Activated T-cell treated with anti-CD3 and anti-CD28 coated beads, Interleukin-2, amount 50 U/mL, for 4 hours (primary cell): Measurements from ENCODE around the gene MRGPRG. TPM values are rescaled to one million over a fixed set of nuclear protein-coding genes. Genes with fewer than 3 reads are reported as not detected.

Experiments
- ATAC-seq, 2 donors: fragments of 200-7000 bp; cut with Tn5 transposase; one replicate each; pipeline ENCODE4 v1.10.0; 2021
- DNase-seq: peaks from one replicate; pipeline ENCODE4 v3.0.0-alpha.2; 2020
- H3K27me3 Mint-ChIP-seq: one replicate; pipeline ENCODE4 v1.8.0; 2021; ENCODE audit warnings: low read depth, mixed read lengths
- H3K36me3 Mint-ChIP-seq: one replicate; pipeline ENCODE4 v1.8.0; 2022; ENCODE audit warnings: mixed read lengths; ENCODE audit not compliant: insufficient read depth
- H3K4me1 Mint-ChIP-seq: one replicate; pipeline ENCODE4 v1.8.0; 2021; ENCODE audit warnings: low read depth, mixed read lengths
- H3K4me3 Mint-ChIP-seq: one replicate; pipeline ENCODE4 v1.8.0; 2021; ENCODE audit warnings: mild to moderate bottlenecking, moderate library complexity, mixed read lengths
- H3K9me3 Mint-ChIP-seq: one replicate; pipeline ENCODE4 v1.8.0; 2021; ENCODE audit warnings: mixed read lengths
- total RNA-seq, 3 donors: library from RNA; stranded (reverse); gene quantifications; one replicate each; pipeline ENCODE4 v1.2.1, GENCODE V29; 2021

MRGPRG gene
- total RNA-seq, 3 donors from 2014 or later: not detected

DNA sequence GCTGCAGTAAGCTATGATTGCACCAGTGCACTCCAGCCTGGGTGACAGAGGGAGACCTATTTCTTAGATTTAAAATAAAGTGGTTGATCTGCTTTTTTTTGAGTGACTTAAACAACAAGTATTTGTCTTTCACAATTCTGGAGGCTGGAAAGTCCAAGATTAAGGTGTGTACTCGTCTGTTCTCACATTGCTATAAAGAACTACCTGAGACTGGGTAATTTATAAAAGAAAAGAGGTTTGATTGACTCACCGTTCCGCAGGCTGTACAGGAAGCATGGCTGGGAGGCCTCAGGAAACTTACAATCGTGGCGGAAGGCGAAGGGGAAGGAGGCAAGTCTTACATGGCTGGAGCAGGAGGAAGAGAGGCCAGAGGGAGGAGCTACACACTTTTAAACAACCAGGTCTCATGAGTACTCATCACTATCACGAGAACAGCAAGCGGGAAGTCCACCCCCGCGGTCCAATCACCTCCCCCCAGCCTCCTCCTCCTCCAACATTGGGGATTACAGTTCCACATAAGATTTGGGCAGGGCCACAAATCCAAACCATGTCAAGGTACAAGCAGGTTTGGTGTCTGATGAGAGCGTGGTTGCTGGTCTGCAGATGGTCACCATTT, 33.8 kb downstream of the MRGPRG start:
- no peaks in the 10 kb centered on the region for H3K4me1 Mint-ChIP-seq
- H3K36me3 Mint-ChIP-seq: no peaks in the 10 kb centered on the region
- DNase-seq (no peak), ATAC-seq (no peak)
- peaks cover 2% of the 10 kb centered on the region for H3K27me3 Mint-ChIP-seq
- H3K4me3 Mint-ChIP-seq: no peak overlapping the region
- peaks cover under 1% of the 10 kb centered on the region for H3K9me3 Mint-ChIP-seq

DNA sequence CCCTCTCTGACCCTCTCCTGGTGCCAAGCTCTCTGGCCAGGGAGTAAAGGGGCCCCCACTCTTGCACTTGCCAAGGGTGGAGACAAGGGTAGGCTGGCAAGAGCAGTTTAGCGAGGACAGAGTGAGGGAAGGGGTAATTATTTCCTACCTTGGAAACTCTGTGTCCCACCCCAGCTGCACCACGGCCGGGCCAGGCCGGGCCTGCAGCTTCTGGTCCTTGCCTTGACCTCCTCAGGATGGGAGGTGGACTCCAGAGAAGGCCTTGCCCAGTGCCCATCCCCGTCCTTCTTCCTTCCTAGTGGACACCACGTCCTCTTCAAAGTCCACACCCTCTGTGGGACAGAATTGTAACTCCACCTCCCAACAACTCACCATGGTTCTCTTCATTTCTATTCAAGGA, 35.1 kb downstream of the MRGPRG start:
- H3K36me3 Mint-ChIP-seq: no peaks in the 10 kb centered on the region

DNA sequence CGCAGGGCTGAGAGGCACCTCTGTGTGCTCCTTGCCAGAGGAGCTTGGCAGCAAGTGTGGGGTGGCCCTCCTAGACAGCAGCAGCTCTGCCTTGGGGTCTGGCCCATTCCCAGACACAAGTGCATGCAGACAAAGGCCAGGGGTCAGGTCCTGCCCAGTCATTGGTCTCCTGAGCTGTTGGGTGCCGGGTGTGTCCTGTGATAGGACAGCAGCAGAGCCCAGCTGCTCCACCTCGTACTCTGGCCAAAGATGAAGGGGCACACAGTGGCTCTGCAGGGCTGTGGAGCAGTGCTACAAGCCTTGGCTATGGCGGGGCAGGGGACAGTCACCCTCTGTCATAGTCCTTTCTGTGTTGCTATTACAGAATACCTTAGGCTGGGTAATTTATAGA, 36.2 kb downstream of the MRGPRG start:
- no peaks in the 10 kb centered on the region for H3K4me1 Mint-ChIP-seq
- no peak for ATAC-seq
- H3K4me3 Mint-ChIP-seq: no peak overlapping the region
- H3K36me3 Mint-ChIP-seq: no peaks in the 10 kb centered on the region
- DNase-seq: no peak
- peaks cover under 1% of the 10 kb centered on the region for H3K27me3 Mint-ChIP-seq
- H3K9me3 Mint-ChIP-seq: no peaks in the 10 kb centered on the region

More for the DNA sequence above, 35.1 kb downstream of the MRGPRG start:
- DNase-seq: no peak
- no peak for ATAC-seq
- no peaks in the 10 kb centered on the region for H3K4me1 Mint-ChIP-seq
- H3K27me3 Mint-ChIP-seq: peaks cover 2% of the 10 kb centered on the region
- H3K4me3 Mint-ChIP-seq: no peak overlapping the region
- no peaks in the 10 kb centered on the region for H3K9me3 Mint-ChIP-seq

- no peaks in the 10 kb centered on the region for H3K36me3 Mint-ChIP-seq
- no peak for ATAC-seq
- DNase-seq: no peak
- H3K4me3 Mint-ChIP-seq: no peak overlapping the region
- no peaks in the 10 kb centered on the region for H3K9me3 Mint-ChIP-seq
- no peaks in the 10 kb centered on the region for H3K4me1 Mint-ChIP-seq
- peaks cover under 1% of the 10 kb centered on the region for H3K27me3 Mint-ChIP-seq
Measured at GRCh38 chr11:3181725-3182461, 36.7 kb downstream of the MRGPRG start.

- H3K9me3 Mint-ChIP-seq: peaks cover 3% of the 10 kb centered on the region
- no peak for DNase-seq
- H3K4me1 Mint-ChIP-seq: no peaks in the 10 kb centered on the region
- H3K27me3 Mint-ChIP-seq: peaks cover 2% of the 10 kb centered on the region
- H3K4me3 Mint-ChIP-seq: no peak overlapping the region
- no peaks in the 10 kb centered on the region for H3K36me3 Mint-ChIP-seq
- ATAC-seq: no peak
Measured at GRCh38 chr11:3180869-3181268, 37.7 kb downstream of the MRGPRG start.

GRCh38 chr11:3178349-3178748, 40.3 kb downstream of the MRGPRG start:
- Mint-ChIP-seq H3K4me1 (no peaks in the 10 kb centered on the region), H3K9me3 (peaks cover 8% of the 10 kb centered on the region)

GRCh38 chr11:3177931-3178330, 40.7 kb downstream of the MRGPRG start:
- Mint-ChIP-seq H3K4me1 (no peaks in the 10 kb centered on the region), H3K36me3 (no peaks in the 10 kb centered on the region), H3K4me3 (no peak overlapping the region), H3K27me3 (peaks cover 6% of the 10 kb centered on the region), H3K9me3 (peaks cover 8% of the 10 kb centered on the region)
- DNase-seq (no peak), ATAC-seq (no peak)

More at GRCh38 chr11:3178349-3178748, 40.3 kb downstream of the MRGPRG start:
- H3K27me3 Mint-ChIP-seq: peaks cover 6% of the 10 kb centered on the region
- ATAC-seq (no peak), DNase-seq (no peak)
- no peaks in the 10 kb centered on the region for H3K36me3 Mint-ChIP-seq
- no peak overlapping the region for H3K4me3 Mint-ChIP-seq

GRCh38 chr11:3176487-3176886, 42.1 kb downstream of the MRGPRG start:
- ATAC-seq (no peak), DNase-seq (no peak)
- H3K27me3 Mint-ChIP-seq: peaks cover 15% of the 10 kb centered on the region
- H3K4me3 Mint-ChIP-seq: no peak overlapping the region
- H3K9me3 Mint-ChIP-seq: peaks cover 8% of the 10 kb centered on the region
- H3K36me3 Mint-ChIP-seq: no peaks in the 10 kb centered on the region
- H3K4me1 Mint-ChIP-seq: no peaks in the 10 kb centered on the region

- peaks cover 8% of the 10 kb centered on the region for H3K9me3 Mint-ChIP-seq
- H3K27me3 Mint-ChIP-seq: peaks cover 22% of the 10 kb centered on the region
- no peak for DNase-seq
- H3K4me3 Mint-ChIP-seq: no peak overlapping the region
- H3K4me1 Mint-ChIP-seq: peaks cover under 1% of the 10 kb centered on the region
- H3K36me3 Mint-ChIP-seq: no peaks in the 10 kb centered on the region
- no peak for ATAC-seq
Measured at GRCh38 chr11:3175194-3175593, 43.4 kb downstream of the MRGPRG start.

DNA sequence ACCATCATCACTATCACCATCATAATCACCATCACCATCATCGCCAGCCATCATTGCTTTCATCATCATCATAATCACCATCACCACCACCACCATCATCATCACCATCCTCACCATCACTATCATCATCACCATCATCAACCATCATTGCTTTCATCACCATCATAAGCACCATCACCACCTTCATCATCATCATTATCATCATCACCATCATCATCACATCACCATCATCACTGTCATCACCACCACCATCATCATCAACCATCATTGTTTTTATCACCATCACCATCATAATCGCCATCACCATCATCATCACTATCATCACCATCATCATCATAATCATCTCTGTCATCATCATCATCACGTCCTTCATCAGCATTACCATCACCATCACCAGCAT, 44.2 kb downstream of the MRGPRG start:
- no peak for DNase-seq
- H3K9me3 Mint-ChIP-seq: peaks cover 8% of the 10 kb centered on the region
- H3K4me1 Mint-ChIP-seq: peaks cover 6% of the 10 kb centered on the region
- H3K27me3 Mint-ChIP-seq: peaks cover 28% of the 10 kb centered on the region
- H3K4me3 Mint-ChIP-seq: no peak overlapping the region
- no peak for ATAC-seq
- H3K36me3 Mint-ChIP-seq: no peaks in the 10 kb centered on the region

GRCh38 chr11:3173795-3174194, 44.8 kb downstream of the MRGPRG start:
- Mint-ChIP-seq H3K4me1 (peaks cover 11% of the 10 kb centered on the region), H3K27me3 (peaks cover 32% of the 10 kb centered on the region), H3K9me3 (peaks cover 8% of the 10 kb centered on the region), H3K36me3 (no peaks in the 10 kb centered on the region), H3K4me3 (no peak overlapping the region)
- ATAC-seq (no peak), DNase-seq (no peak)

GRCh38 chr11:3171931-3172560, 46.6 kb downstream of the MRGPRG start:
- Mint-ChIP-seq H3K4me3 (no peak overlapping the region), H3K36me3 (no peaks in the 10 kb centered on the region), H3K4me1 (peaks cover 11% of the 10 kb centered on the region), H3K27me3 (peaks cover 46% of the 10 kb centered on the region), H3K9me3 (peaks cover 8% of the 10 kb centered on the region)
- ATAC-seq: no peak
- DNase-seq: no peak

- Mint-ChIP-seq H3K36me3 (no peaks in the 10 kb centered on the region), H3K27me3 (peaks cover 53% of the 10 kb centered on the region), H3K4me3 (no peak overlapping the region), H3K4me1 (peaks cover 11% of the 10 kb centered on the region), H3K9me3 (peaks cover 7% of the 10 kb centered on the region)
- DNase-seq (no peak), ATAC-seq (no peak)
Measured at GRCh38 chr11:3170756-3171650, 47.6 kb downstream of the MRGPRG start.
